Lower leg skin (tissue), 3 donors: Measurements from ENCODE around the gene IL1A.

ENCODE experiments used
- CTCF ChIP-seq, 3 donors: fragments of 450-650 bp; IDR thresholded peaks; one replicate each; pipeline ENCODE4 v1.5.1; 2016; ENCODE audit warnings: antibody characterized with exemption in 3 of 3, mild to moderate bottlenecking in 3 of 3, moderate library complexity in 2 of 3
- POLR2A ChIP-seq, 2 donors: fragments of 450-650 bp; IDR thresholded peaks; one replicate each; pipeline ENCODE4 v1.6.1; 2016 to 2017; ENCODE audit warnings: antibody characterized with exemption in 2 of 2, mild to moderate bottlenecking in 1 of 2, moderate library complexity in 1 of 2

- TF ChIP-seq POLR2A (IDR thresholded peaks at IDR 0.05), result no peak
- no peak for TF ChIP-seq CTCF (IDR thresholded peaks at IDR 0.05)
These were observed 43.8 kb downstream of the IL1A start for GRCh38 chr2:112740527-112740926.
